Amygdala (tissue), 56 donors: Measurements from ENCODE around the gene CLCN1.

Experiments
- DNase-seq, 56 donors: peaks; one replicate each; lab custom pipeline; 2025; lab: John Stamatoyannopoulos, UW

Gene CLCN1

GRCh38 chr7:143394777-143395176 is 78.9 kb downstream of the CLCN1 start:
- DNase-seq, result no peak

GRCh38 chr7:143395187-143396149 is 79.6 kb downstream of the CLCN1 start:
- DNase-seq, result peak in 12 of 56 donors; percentile 19 to 44 (median 34)

GRCh38 chr7:143396182-143396581 is 80.3 kb downstream of the CLCN1 start:
- DNase-seq, result no peak

DNA sequence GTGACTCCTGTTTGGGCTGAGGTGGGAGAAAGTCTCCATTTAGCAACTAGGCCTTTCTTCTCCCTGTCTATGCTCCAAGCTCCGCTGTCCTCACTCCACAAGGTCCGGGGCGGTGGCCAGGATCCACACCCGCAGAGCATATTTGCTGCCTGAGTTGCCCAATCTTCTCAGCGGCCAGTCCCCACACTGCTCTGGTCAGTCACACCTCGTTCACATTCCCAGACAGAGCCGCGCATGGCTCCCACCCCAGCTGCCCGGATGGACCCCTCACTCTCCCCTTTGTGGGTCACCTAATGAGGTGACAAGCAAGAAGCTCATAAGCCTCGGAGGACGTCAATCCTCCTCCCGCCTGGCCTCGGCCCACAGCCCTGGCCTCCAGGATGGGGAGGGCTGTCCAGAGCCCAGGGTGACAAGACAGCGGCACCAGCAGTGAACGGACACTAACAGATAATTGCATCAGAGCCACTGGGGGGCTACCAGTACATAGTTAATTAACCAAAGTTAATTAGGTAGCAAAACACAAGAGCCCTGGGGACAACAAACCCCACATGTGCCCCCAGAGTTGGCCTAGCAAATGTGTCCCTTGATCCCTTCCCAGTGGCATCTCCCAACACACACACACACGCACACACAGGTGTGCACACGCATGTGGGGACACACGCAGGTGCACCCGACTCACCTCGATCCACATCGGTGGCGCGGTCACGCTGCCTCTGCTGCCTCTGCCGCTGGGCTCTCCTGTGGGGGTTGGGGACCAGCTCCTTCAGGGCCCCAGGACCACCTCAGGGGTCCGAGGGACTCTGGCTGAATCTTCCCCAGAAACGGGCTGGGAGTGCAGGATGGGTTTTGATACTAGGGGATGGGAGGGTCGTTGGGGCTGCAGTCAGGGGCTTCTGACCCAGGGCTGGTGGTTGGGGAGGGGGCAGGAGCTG is 81.0 kb downstream of the CLCN1 start:
- no peak for DNase-seq

DNA sequence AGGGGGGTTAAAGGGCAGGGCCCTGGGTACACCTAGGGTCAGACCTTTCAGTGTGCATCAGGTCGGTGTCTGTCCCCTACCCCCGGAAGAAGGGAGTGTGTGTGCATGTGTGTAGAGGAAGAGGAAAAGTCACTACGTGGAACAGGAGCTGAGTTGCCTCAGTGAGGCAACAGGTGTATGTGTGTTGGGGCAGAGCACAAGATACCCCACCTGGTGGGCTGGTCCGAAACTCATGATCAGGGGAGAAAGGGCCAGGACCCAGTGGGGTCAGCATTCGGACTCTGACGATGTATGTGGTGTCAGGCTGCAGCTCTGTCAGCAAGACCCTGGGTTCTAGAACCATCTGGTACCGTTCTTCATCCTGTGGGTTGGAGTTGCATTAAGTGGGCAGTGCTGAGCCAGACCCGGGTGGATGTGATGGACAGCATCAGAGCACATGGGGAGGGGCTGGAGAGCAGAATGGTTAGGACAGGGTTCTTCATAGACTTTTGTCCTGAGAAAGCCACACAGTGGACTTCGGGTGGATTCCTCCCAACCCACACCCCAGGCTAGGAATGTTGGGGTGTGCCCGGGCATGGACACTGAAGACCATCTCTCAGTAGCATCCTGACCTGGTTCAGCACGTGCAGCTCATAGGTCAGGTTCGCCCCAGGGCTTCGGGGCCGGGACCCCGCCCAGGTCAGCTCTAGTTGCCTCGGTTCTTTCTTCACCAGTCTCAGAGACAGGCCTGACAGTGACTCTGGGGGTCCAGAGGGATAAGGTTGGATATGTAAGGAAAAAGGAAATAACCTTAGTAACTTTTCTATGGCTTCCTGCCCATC is 82.0 kb downstream of the CLCN1 start:
- DNase-seq, result no peak

GRCh38 chr7:143398616-143399015 is 82.7 kb downstream of the CLCN1 start:
- no peak for DNase-seq

GRCh38 chr7:143399151-143399550 is 83.2 kb downstream of the CLCN1 start:
- DNase-seq, result no peak

DNA sequence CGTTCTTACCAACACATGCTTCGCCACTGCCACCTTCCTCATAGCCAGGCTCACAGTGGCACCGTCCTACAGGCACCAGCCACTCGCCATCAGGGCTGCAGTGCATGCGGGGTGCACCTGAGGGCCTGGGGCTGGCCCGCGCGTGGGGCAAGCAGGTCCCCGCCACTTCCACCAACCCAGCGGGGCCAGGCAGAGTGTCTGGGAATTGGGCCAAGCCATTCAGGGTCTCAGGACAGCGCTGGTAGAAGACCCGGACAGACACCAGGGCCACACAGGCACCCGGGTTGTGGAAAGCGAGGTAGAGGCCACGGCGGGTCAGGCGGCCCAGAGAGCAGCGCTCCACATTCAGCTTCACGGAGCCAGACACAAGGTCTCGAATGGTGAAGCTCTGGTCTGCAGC is 83.7 kb downstream of the CLCN1 start:
- no peak for DNase-seq

- DNase-seq, result no peak
These were observed 85.4 kb downstream of the CLCN1 start for GRCh38 chr7:143401265-143401664.
